Activated T-helper 1 cell treated with anti-CD3 and anti-CD28 coated beads, Interleukin-12 subunit alpha, Interleukin-12 subunit beta, Interleukin-2, Interleukin-4 antibody, amounts not matched to agents 30 ng/mL and 10 ng/mL and 1 ng/mL, durations not matched to agents 14 hours and 24 hours and 36 hours (primary cell): ENCODE data around the gene ALG9. TPM values are rescaled to one million over a fixed set of nuclear protein-coding genes. Genes with fewer than 3 reads are reported as not detected.

Experiments
- DNase-seq: peaks from one replicate; pipeline ENCODE4 v3.0.0; 2021; ENCODE audit warnings: low spot score
- H3K27ac Mint-ChIP-seq: one replicate; pipeline ENCODE4 v1.8.0; 2021; ENCODE audit warnings: mild to moderate bottlenecking, mixed read lengths
- H3K27me3 Mint-ChIP-seq: one replicate; pipeline ENCODE4 v1.8.0; 2022; ENCODE audit warnings: mild to moderate bottlenecking, moderate library complexity, mixed read lengths; ENCODE audit not compliant: insufficient read depth
- H3K36me3 Mint-ChIP-seq: one replicate; pipeline ENCODE4 v1.8.0; 2021; ENCODE audit warnings: low read depth, mixed read lengths
- H3K4me1 Mint-ChIP-seq: one replicate; pipeline ENCODE4 v1.8.0; 2021; ENCODE audit warnings: low read depth, mixed read lengths
- H3K4me3 Mint-ChIP-seq: one replicate; pipeline ENCODE4 v1.8.0; 2021; ENCODE audit warnings: mild to moderate bottlenecking, moderate library complexity, mixed read lengths
- H3K9me3 Mint-ChIP-seq: one replicate; pipeline ENCODE4 v1.8.0; 2021; ENCODE audit warnings: mixed read lengths
- intact Hi-C: fragments of 100-400 bp; cut with micrococcal nuclease; formaldehyde crosslinking; loops from one replicate; pipeline ENCODE4 v1.15.1; 2024
- total RNA-seq: library from RNA; stranded (reverse); gene quantifications from 2 replicates; pipeline ENCODE4 v1.2.3, GENCODE V29; 2022

ALG9 gene
- total RNA-seq, 1 donor from 2014 or later = 29.3 TPM

GRCh38 chr11:111823131-111823530, 48.2 kb downstream of the ALG9 start:
- Mint-ChIP-seq H3K4me1 (no peaks in the 10 kb centered on the region), H3K9me3 (no peaks in the 10 kb centered on the region)

GRCh38 chr11:111819829-111820237, 51.5 kb downstream of the ALG9 start:
- Mint-ChIP-seq H3K27me3 (no peaks in the 10 kb centered on the region), H3K4me1 (no peaks in the 10 kb centered on the region), H3K36me3 (peaks cover 9% of the 10 kb centered on the region), H3K27ac (no peak overlapping the region), H3K4me3 (no peak overlapping the region), H3K9me3 (no peaks in the 10 kb centered on the region)
- DNase-seq = no peak
- intact Hi-C loops = no loop called here

More at GRCh38 chr11:111823131-111823530, 48.2 kb downstream of the ALG9 start:
- Mint-ChIP-seq H3K4me3 (no peak overlapping the region), H3K27me3 (no peaks in the 10 kb centered on the region), H3K36me3 (peaks cover 12% of the 10 kb centered on the region), H3K27ac (no peak overlapping the region)
- no peak for DNase-seq
- intact Hi-C loops = no loop called here

GRCh38 chr11:111819161-111819828, 52.1 kb downstream of the ALG9 start:
- no peak for DNase-seq
- Mint-ChIP-seq H3K9me3 (no peaks in the 10 kb centered on the region), H3K4me3 (no peak overlapping the region), H3K27me3 (no peaks in the 10 kb centered on the region), H3K4me1 (no peaks in the 10 kb centered on the region), H3K27ac (no peak overlapping the region), H3K36me3 (peaks cover 9% of the 10 kb centered on the region)
- intact Hi-C loops = no loop called here

- Mint-ChIP-seq H3K36me3 (peaks cover 7% of the 10 kb centered on the region), H3K9me3 (no peaks in the 10 kb centered on the region), H3K27ac (no peak overlapping the region), H3K27me3 (no peaks in the 10 kb centered on the region), H3K4me3 (no peak overlapping the region), H3K4me1 (no peaks in the 10 kb centered on the region)
- DNase-seq = no peak
- intact Hi-C loops = no loop called here
Measured at GRCh38 chr11:111815489-111815888, 55.9 kb downstream of the ALG9 start.

- peaks cover 7% of the 10 kb centered on the region for H3K36me3 Mint-ChIP-seq
- no peak overlapping the region for H3K27ac Mint-ChIP-seq
- intact Hi-C loops = no loop called here
- H3K4me3 Mint-ChIP-seq = no peak overlapping the region
- H3K9me3 Mint-ChIP-seq = no peaks in the 10 kb centered on the region
- no peaks in the 10 kb centered on the region for H3K4me1 Mint-ChIP-seq
- DNase-seq = no peak
- no peaks in the 10 kb centered on the region for H3K27me3 Mint-ChIP-seq
Measured at GRCh38 chr11:111814557-111815320, 56.6 kb downstream of the ALG9 start.

GRCh38 chr11:111814106-111814505, 57.3 kb downstream of the ALG9 start:
- Mint-ChIP-seq H3K4me3 (no peak overlapping the region), H3K36me3 (peaks cover 7% of the 10 kb centered on the region), H3K27ac (no peak overlapping the region), H3K27me3 (no peaks in the 10 kb centered on the region), H3K9me3 (no peaks in the 10 kb centered on the region), H3K4me1 (no peaks in the 10 kb centered on the region)
- no peak for DNase-seq
- intact Hi-C loops = no loop called here

- Mint-ChIP-seq H3K9me3 (no peaks in the 10 kb centered on the region), H3K27me3 (no peaks in the 10 kb centered on the region), H3K27ac (no peak overlapping the region), H3K4me1 (no peaks in the 10 kb centered on the region), H3K36me3 (peaks cover 7% of the 10 kb centered on the region), H3K4me3 (no peak overlapping the region)
- DNase-seq = no peak
- intact Hi-C loops = no loop called here
Measured at GRCh38 chr11:111812211-111812610, 59.2 kb downstream of the ALG9 start.

GRCh38 chr11:111811445-111811844, 59.9 kb downstream of the ALG9 start:
- Mint-ChIP-seq H3K27ac (no peak overlapping the region), H3K27me3 (no peaks in the 10 kb centered on the region), H3K4me3 (no peak overlapping the region), H3K9me3 (no peaks in the 10 kb centered on the region), H3K4me1 (no peaks in the 10 kb centered on the region), H3K36me3 (peaks cover 10% of the 10 kb centered on the region)
- intact Hi-C loops = no loop called here
- no peak for DNase-seq

GRCh38 chr11:111808834-111809233, 62.5 kb downstream of the ALG9 start:
- intact Hi-C loops = no loop called here
- Mint-ChIP-seq H3K27me3 (no peaks in the 10 kb centered on the region), H3K9me3 (no peaks in the 10 kb centered on the region), H3K4me1 (no peaks in the 10 kb centered on the region), H3K36me3 (peaks cover 15% of the 10 kb centered on the region), H3K27ac (no peak overlapping the region), H3K4me3 (no peak overlapping the region)
- DNase-seq = no peak

GRCh38 chr11:111808063-111808588, 63.3 kb downstream of the ALG9 start:
- intact Hi-C loops = no loop called here
- DNase-seq = no peak
- Mint-ChIP-seq H3K27me3 (no peaks in the 10 kb centered on the region), H3K36me3 (peaks cover 15% of the 10 kb centered on the region), H3K27ac (no peak overlapping the region), H3K9me3 (no peaks in the 10 kb centered on the region), H3K4me3 (no peak overlapping the region), H3K4me1 (no peaks in the 10 kb centered on the region)

GRCh38 chr11:111807076-111807475, 64.3 kb downstream of the ALG9 start:
- no peaks in the 10 kb centered on the region for H3K27me3 Mint-ChIP-seq
- peaks cover 20% of the 10 kb centered on the region for H3K36me3 Mint-ChIP-seq
- H3K4me1 Mint-ChIP-seq = no peaks in the 10 kb centered on the region
- intact Hi-C loops = no loop called here
- no peak overlapping the region for H3K27ac Mint-ChIP-seq
- H3K9me3 Mint-ChIP-seq = no peaks in the 10 kb centered on the region
- no peak overlapping the region for H3K4me3 Mint-ChIP-seq
- DNase-seq = no peak

GRCh38 chr11:111801135-111801534, 70.2 kb downstream of the ALG9 start:
- DNase-seq = no peak
- Mint-ChIP-seq H3K27ac (no peak overlapping the region), H3K9me3 (no peaks in the 10 kb centered on the region), H3K4me3 (no peak overlapping the region), H3K36me3 (peaks cover 25% of the 10 kb centered on the region), H3K4me1 (peaks cover 9% of the 10 kb centered on the region), H3K27me3 (no peaks in the 10 kb centered on the region)
- intact Hi-C loops = no loop called here

GRCh38 chr11:111798279-111798678, 73.1 kb downstream of the ALG9 start:
- no peak for DNase-seq
- peaks cover 9% of the 10 kb centered on the region for H3K4me1 Mint-ChIP-seq
- intact Hi-C loops = no loop called here
- no peak overlapping the region for H3K4me3 Mint-ChIP-seq
- H3K27ac Mint-ChIP-seq = no peak overlapping the region
- H3K36me3 Mint-ChIP-seq = peaks cover 25% of the 10 kb centered on the region
- H3K27me3 Mint-ChIP-seq = no peaks in the 10 kb centered on the region
- H3K9me3 Mint-ChIP-seq = no peaks in the 10 kb centered on the region
